Muscle layer of duodenum (tissue), 2 donors: Measurements from ENCODE around the gene ZNF284.
"Not testable (repeated sequence)": the region's sequence is repeated elsewhere in the genome, so short reads cannot be mapped to it uniquely, and the experiment has no call there.

Experiments
- H3K27ac ChIP-seq: one replicate; pipeline ENCODE4 v1.7.0; 2013; ENCODE audit warnings: mild to moderate bottlenecking, low read length
- H3K27me3 ChIP-seq: one replicate; pipeline ENCODE4 v1.7.0; 2013; ENCODE audit warnings: low read depth, mild to moderate bottlenecking, control low read depth, low read length
- H3K36me3 ChIP-seq, 2 donors: one replicate each; pipeline ENCODE4 v1.7.0; 2013; ENCODE audit warnings: low read length in 2 of 2, control low read depth in 1 of 2, mild to moderate bottlenecking in 1 of 2; ENCODE audit not compliant: insufficient read depth in 2 of 2, control insufficient read depth in 1 of 2
- H3K4me1 ChIP-seq, 2 donors: one replicate each; pipeline ENCODE4 v1.7.0; 2013; ENCODE audit warnings: low read length in 2 of 2, mild to moderate bottlenecking in 2 of 2, control low read depth in 1 of 2, moderate library complexity in 1 of 2; ENCODE audit not compliant: insufficient read depth in 2 of 2, control insufficient read depth in 1 of 2
- H3K4me3 ChIP-seq, 2 donors: one replicate each; pipeline ENCODE4 v1.7.0; 2013; ENCODE audit warnings: low read length in 2 of 2, low read depth in 1 of 2, mild to moderate bottlenecking in 1 of 2
- H3K9me3 ChIP-seq, 2 donors: one replicate each; pipeline ENCODE4 v1.7.0; 2013; ENCODE audit warnings: low read length in 2 of 2, control low read depth in 1 of 2, mild to moderate bottlenecking in 1 of 2; ENCODE audit not compliant: control insufficient read depth in 1 of 2
- donor health status: healthy.

The ZNF284 gene

DNA sequence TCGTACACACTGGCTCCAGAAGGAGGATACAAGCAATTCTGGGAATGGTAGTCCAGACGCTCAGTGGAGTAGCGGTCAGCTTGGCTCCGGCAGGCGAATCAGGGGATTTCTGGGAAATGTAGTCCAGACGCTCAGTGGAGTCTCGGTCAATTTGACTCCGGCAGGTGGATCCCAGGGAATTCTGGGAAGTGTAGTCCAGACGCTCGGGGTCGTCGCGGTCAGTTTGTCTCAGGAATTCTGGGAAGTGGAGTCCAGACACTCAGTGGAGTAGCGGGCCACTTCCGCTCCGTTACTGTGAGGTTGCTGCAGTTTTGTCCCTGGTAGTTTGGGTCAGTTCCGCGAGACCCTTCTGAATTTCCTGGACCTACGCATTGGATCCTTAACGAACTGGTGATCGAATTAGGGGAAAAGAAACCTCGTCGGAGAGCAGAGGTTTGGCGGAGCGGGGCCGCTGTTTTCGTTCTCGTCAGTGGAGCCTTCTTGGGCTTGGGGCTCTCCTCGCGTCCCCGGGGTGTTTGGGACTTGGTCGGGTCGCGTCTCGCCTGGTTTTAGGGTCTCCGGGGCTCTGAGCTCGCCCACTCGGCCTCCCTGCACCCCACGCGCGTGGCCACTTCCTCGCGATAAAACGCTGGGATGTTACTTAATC lies 41.3 kb downstream of the ZNF284 start, which contains the start of gene ZNF225:
Gene ZNF225, plus strand, starts transcription at position 262 of the 646 bp plus-strand sequence. CDS start 2,429 bp downstream, outside the sequence.
- peaks cover 9 to 24% of the 10 kb centered on the region in 2 donors for H3K9me3 ChIP-seq
- H3K27ac ChIP-seq: peak within 1 kb of the TSS; percentile 88
- peak within 1 kb of the TSS; percentile 87 to 97 for H3K4me3 ChIP-seq
- H3K27me3 ChIP-seq: no peaks in the 10 kb centered on the region
- H3K4me1 ChIP-seq: peaks cover 4 to 16% of the 10 kb centered on the region in 2 donors
- peaks cover 15 to 28% of the 10 kb centered on the region in 2 donors for H3K36me3 ChIP-seq

DNA sequence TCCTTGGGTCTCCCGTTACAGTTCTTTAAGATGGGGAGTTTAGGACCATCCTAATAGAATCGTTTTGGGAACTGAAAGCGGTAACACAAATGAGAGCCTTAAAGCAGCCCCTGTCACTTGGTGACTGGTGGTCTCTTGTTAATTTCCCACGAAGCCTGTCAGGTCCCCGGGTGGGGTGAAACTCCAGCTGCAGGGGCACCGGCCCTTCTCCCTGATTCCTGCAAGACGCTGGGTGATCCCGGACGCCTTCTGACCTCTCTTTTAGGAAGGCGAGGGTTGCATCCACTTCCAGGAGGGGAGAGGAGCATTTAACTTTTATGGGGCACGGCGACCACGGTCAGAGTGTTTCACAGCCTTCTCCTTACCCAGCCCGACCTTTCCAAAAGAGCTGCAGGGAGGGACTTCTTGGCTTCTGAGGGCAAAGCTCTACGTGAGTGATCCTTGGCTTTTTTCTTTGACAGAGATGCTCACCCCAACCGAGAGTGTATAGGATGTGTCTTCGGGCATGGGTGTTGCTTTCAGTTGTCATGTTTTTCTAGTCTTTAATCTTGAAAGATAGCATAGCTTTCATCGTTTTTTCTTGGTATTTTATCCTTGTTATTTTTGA lies 41.9 kb downstream of the ZNF284 start:
- Histone ChIP-seq H3K36me3 (peaks cover 16 to 32% of the 10 kb centered on the region in 2 donors), H3K27me3 (no peaks in the 10 kb centered on the region), H3K4me1 (peaks cover 4 to 16% of the 10 kb centered on the region in 2 donors), H3K27ac (peak overlapping the region; percentile 88), H3K9me3 (peaks cover 5 to 24% of the 10 kb centered on the region in 2 donors), H3K4me3 (peak overlapping the region; percentile 87 to 97)

DNA sequence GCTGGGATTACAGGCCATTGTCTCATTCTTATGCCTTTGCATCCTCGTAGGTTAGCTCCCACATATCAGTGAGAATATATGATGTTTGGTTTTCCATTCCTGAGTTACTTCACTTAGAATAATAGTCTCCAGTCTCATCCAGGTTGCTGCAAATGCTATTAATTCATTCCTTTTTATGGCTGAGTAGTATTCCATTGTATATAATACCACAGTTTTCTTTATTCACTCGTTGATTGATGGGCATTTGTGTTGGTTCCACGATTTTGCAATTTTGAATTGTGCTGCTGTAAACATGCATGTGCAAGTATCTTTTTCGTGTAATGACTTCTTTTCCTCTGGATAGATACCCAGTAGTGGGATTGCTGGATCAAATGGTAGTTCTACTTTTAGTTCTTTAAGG lies 49.2 kb downstream of the ZNF284 start:
- H3K4me3 ChIP-seq, H3K27ac ChIP-seq, H3K4me1 ChIP-seq, H3K27me3 ChIP-seq: not testable (repeated sequence)
- Histone ChIP-seq H3K9me3 (peaks cover 0 to 31% of the 10 kb centered on the region in 2 donors), H3K36me3 (peaks cover 25 to 89% of the 10 kb centered on the region in 2 donors)

DNA sequence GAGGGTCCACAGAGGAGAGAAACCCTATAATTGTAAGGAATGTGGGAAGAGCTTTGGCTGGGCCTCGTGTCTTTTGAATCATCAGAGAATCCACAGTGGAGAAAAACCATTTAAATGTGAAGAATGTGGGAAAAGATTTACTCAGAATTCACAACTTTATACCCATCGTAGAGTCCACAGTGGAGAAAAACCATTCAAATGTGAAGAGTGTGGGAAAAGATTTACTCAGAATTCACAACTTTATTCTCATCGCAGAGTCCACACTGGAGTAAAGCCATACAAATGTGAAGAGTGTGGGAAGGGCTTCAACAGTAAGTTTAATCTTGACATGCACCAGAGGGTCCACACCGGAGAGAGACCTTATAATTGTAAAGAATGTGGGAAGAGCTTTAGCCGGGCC lies 60.0 kb downstream of the ZNF284 start:
- peak overlapping the region in 1 of 2 donors; percentile 39 for H3K4me3 ChIP-seq
- H3K27ac ChIP-seq: no peak overlapping the region
- peaks cover 34 to 47% of the 10 kb centered on the region in 2 donors for H3K9me3 ChIP-seq
- H3K27me3 ChIP-seq: no peaks in the 10 kb centered on the region
- H3K4me1 ChIP-seq: no peaks in the 10 kb centered on the region
- H3K36me3 ChIP-seq: peaks cover 29 to 58% of the 10 kb centered on the region in 2 donors
